K562 (cell line): ENCODE results near the gene ADTRP. TPM values are rescaled to one million over a fixed set of nuclear protein-coding genes. Genes with fewer than 3 reads are reported as not detected.

Experiments used
- GATA2 ChIP-seq: sonication (generic); formaldehyde crosslinking; IDR thresholded peaks from 2 replicates; pipeline ENCODE4 v1.4.0; 2020; ENCODE audit warnings: mild to moderate bottlenecking, missing genetic modification reagents
- GATAD2B ChIP-seq: fragments of 450-650 bp; IDR thresholded peaks from 2 replicates; pipeline ENCODE4 v1.6.1; 2017; ENCODE audit warnings: mild to moderate bottlenecking, borderline replicate concordance
- KDM1A ChIP-seq, 2 experiments: fragments of 450-650 bp; IDR thresholded peaks; 2 replicates each; pipeline ENCODE4 v1.6.1; 2016; ENCODE audit warnings: mild to moderate bottlenecking in 2 of 2
- NFATC3 ChIP-seq: fragments of 450-650 bp; IDR thresholded peaks from 2 replicates; pipeline ENCODE4 v1.6.1; 2017; ENCODE audit warnings: mild to moderate bottlenecking
- RBBP5 ChIP-seq: fragments of 200-600 bp; sonication (generic); IDR thresholded peaks from 2 replicates; pipeline ENCODE4 v1.6.1; 2012; ENCODE audit warnings: borderline replicate concordance, mild to moderate bottlenecking, low read length, control low read depth, inconsistent platforms; ENCODE audit not compliant: insufficient read depth, poor library complexity, severe bottlenecking
- RCOR1 ChIP-seq, 2 experiments: IDR thresholded peaks; 2 replicates each; pipeline ENCODE4 v1.6.1; 2012; ENCODE audit warnings: low read depth in 2 of 2, low read length in 2 of 2, borderline replicate concordance in 1 of 2, improper control_type of control experiment in 1 of 2
- SMARCE1 ChIP-seq: fragments of 450-650 bp; IDR thresholded peaks from 2 replicates; pipeline ENCODE4 v1.7.1; 2016; ENCODE audit warnings: mild to moderate bottlenecking
- SRF ChIP-seq, 2 experiments: fragments of 250-450, 450-650 bp in 1 of 2; sonication (Bioruptor Pico) in 1 of 2; sonication (generic) in 1 of 2; formaldehyde crosslinking; IDR thresholded peaks; 2 replicates each; pipeline versions ENCODE4 v1.5.0 to v1.5.1; 2020 to 2022; ENCODE audit warnings: mild to moderate bottlenecking in 1 of 2, missing genetic modification reagents in 1 of 2
- ZBTB17 ChIP-seq: fragments of 450-650 bp; formaldehyde crosslinking; IDR thresholded peaks from 2 replicates; pipeline ENCODE4 v1.4.0; 2020; ENCODE audit warnings: mild to moderate bottlenecking
- ZKSCAN1 ChIP-seq: fragments of 150-350 bp; IDR thresholded peaks from 2 replicates; pipeline ENCODE4 v1.6.1; 2016; ENCODE audit warnings: low read depth, low read length
- ZNF644 ChIP-seq: fragments of 200-800 bp; sonication (Bioruptor generic); IDR thresholded peaks from 2 replicates; pipeline ENCODE4 v1.6.1; 2016; ENCODE audit warnings: low read depth, missing genetic modification characterization, missing compliant biosample characterization
- polyA plus RNA-seq, 8 experiments: library from polyadenylated mRNA; depleted of rRNA in 4 of 8; stranded (reverse) in 5 of 8; unstranded in 3 of 8; fragments of >200 nt; fragmentation: Nextera tagmentation in 2 of 8; fragmentation: Illumina TruSeq in 1 of 8; extraction: Ambion mirVana in 2 of 8; extraction: Trizol in 1 of 8; gene quantifications; 2 replicates each; pipeline versions ENCODE4 v1.2.1 to v1.2.3, GENCODE V29; 2011 to 2014; ENCODE audit warnings: inconsistent platforms in 1 of 8, missing spikeins in 1 of 8
- total RNA-seq, 7 experiments: library from RNA; depleted of rRNA in 6 of 7; stranded (reverse); fragments of >200 nt in 6 of 7; fragmentation: Illumina TruSeq in 2 of 7; extraction: Trizol in 2 of 7; gene quantifications; 2 replicates each; pipeline versions ENCODE4 v1.2.1 to v1.2.3, GENCODE V29; 2011 to 2021; ENCODE audit warnings: low replicate concordance in 1 of 7
- TF ChIP-seq, protein P1 (sequence below): fragments of 250-450 bp; sonication (Bioruptor Pico); IDR thresholded peaks from 2 replicates; pipeline ENCODE4 v1.4.0; 2020; ENCODE audit warnings: mild to moderate bottlenecking, moderate library complexity, borderline replicate concordance
- TF ChIP-seq, protein P2 (sequence below): sonication (generic); formaldehyde crosslinking; IDR thresholded peaks from 2 replicates; pipeline ENCODE4 v1.8.0; 2022; ENCODE audit warnings: mild to moderate bottlenecking, missing genetic modification reagents
- TF ChIP-seq, protein P3 (sequence below): fragments of 200-800 bp; sonication (Bioruptor generic); IDR thresholded peaks from 2 replicates; pipeline ENCODE4 v1.6.1; 2016; ENCODE audit warnings: missing genetic modification characterization, missing compliant biosample characterization

Gene ADTRP
- total and polyA plus RNA-seq, 9 of the 15 experiments (the other 6 are each of a cell fraction or from before 2014, with no cell fraction given) = 7.4 to 24.0 (median 13.6) TPM

DNA sequence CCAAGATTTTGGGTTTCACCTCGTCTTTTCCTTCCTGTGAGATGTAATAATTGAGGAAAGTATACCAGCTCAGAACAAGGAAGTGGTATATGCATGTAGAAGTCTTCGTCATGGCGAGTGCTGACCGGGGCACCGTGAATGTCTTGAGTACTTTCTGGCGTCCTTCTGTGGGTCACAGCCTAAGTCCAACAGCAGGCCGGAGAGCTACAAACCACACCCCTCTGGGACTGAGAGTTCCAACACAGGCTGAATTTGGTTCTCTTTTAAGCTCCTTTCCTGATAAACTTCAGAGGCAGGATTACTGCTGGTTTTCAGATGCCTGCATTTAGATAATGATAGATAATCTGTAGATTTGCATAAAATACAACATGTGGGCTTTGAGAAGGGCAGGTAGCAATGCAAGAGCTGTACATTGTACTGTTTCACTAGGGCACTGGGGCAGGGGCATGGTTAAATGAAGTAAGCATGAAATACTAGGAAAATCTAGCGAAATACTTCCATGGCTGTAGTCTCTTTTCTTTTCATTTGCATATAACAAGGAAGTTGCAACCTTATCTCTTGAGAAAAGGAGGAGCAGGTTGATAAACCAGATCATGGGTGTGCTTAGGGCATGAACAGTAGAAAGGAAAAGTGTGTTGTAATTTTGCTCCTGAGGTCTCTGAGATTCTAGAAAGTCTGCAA lies at the start of gene ADTRP (continued):
- no peak for TF ChIP-seq ZBTB17
- peak; percentile 29; the same call in 1 of the 2 replicates for TF ChIP-seq GATAD2B
- TF ChIP-seq ZNF644 (tag) = peak; percentile 81
- TF ChIP-seq KDM1A (IDR thresholded peaks at IDR 0.05) = peak in 1 of 2 experiments; percentile 23; a peak in 1 of 4 replicates
- TF ChIP-seq NFATC3 = no peak
- TF ChIP-seq GATA2 = 0 out of 2 replicates have a peak, but pooled peaks have one; percentile 11
- TF ChIP-seq RBBP5 = peak; percentile 72
- TF ChIP-seq, protein P1, sequence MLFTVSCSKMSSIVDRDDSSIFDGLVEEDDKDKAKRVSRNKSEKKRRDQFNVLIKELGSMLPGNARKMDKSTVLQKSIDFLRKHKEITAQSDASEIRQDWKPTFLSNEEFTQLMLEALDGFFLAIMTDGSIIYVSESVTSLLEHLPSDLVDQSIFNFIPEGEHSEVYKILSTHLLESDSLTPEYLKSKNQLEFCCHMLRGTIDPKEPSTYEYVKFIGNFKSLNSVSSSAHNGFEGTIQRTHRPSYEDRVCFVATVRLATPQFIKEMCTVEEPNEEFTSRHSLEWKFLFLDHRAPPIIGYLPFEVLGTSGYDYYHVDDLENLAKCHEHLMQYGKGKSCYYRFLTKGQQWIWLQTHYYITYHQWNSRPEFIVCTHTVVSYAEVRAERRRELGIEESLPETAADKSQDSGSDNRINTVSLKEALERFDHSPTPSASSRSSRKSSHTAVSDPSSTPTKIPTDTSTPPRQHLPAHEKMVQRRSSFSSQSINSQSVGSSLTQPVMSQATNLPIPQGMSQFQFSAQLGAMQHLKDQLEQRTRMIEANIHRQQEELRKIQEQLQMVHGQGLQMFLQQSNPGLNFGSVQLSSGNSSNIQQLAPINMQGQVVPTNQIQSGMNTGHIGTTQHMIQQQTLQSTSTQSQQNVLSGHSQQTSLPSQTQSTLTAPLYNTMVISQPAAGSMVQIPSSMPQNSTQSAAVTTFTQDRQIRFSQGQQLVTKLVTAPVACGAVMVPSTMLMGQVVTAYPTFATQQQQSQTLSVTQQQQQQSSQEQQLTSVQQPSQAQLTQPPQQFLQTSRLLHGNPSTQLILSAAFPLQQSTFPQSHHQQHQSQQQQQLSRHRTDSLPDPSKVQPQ (CRISPR knock-in tag) = no peak
- peak in 1 of 2 experiments; percentile 44; a peak in 2 of 4 replicates for TF ChIP-seq RCOR1 (IDR thresholded peaks at IDR 0.05; ENCODE audit: borderline replicate concordance in 1 of 2, low read depth in 2 of 2, low read length in 2 of 2)
- TF ChIP-seq, protein P2, sequence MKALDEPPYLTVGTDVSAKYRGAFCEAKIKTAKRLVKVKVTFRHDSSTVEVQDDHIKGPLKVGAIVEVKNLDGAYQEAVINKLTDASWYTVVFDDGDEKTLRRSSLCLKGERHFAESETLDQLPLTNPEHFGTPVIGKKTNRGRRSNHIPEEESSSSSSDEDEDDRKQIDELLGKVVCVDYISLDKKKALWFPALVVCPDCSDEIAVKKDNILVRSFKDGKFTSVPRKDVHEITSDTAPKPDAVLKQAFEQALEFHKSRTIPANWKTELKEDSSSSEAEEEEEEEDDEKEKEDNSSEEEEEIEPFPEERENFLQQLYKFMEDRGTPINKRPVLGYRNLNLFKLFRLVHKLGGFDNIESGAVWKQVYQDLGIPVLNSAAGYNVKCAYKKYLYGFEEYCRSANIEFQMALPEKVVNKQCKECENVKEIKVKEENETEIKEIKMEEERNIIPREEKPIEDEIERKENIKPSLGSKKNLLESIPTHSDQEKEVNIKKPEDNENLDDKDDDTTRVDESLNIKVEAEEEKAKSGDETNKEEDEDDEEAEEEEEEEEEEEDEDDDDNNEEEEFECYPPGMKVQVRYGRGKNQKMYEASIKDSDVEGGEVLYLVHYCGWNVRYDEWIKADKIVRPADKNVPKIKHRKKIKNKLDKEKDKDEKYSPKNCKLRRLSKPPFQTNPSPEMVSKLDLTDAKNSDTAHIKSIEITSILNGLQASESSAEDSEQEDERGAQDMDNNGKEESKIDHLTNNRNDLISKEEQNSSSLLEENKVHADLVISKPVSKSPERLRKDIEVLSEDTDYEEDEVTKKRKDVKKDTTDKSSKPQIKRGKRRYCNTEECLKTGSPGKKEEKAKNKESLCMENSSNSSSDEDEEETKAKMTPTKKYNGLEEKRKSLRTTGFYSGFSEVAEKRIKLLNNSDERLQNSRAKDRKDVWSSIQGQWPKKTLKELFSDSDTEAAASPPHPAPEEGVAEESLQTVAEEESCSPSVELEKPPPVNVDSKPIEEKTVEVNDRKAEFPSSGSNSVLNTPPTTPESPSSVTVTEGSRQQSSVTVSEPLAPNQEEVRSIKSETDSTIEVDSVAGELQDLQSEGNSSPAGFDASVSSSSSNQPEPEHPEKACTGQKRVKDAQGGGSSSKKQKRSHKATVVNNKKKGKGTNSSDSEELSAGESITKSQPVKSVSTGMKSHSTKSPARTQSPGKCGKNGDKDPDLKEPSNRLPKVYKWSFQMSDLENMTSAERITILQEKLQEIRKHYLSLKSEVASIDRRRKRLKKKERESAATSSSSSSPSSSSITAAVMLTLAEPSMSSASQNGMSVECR (CRISPR knock-in tag) = no peak
- peak; percentile 73; the same call in 1 of the 2 replicates for TF ChIP-seq SMARCE1
- peak in 1 of 2 experiments; percentile 50; a peak in 1 of 4 replicates for TF ChIP-seq SRF (CRISPR knock-in tag; IDR thresholded peaks at IDR 0.05)
- TF ChIP-seq, protein P3, sequence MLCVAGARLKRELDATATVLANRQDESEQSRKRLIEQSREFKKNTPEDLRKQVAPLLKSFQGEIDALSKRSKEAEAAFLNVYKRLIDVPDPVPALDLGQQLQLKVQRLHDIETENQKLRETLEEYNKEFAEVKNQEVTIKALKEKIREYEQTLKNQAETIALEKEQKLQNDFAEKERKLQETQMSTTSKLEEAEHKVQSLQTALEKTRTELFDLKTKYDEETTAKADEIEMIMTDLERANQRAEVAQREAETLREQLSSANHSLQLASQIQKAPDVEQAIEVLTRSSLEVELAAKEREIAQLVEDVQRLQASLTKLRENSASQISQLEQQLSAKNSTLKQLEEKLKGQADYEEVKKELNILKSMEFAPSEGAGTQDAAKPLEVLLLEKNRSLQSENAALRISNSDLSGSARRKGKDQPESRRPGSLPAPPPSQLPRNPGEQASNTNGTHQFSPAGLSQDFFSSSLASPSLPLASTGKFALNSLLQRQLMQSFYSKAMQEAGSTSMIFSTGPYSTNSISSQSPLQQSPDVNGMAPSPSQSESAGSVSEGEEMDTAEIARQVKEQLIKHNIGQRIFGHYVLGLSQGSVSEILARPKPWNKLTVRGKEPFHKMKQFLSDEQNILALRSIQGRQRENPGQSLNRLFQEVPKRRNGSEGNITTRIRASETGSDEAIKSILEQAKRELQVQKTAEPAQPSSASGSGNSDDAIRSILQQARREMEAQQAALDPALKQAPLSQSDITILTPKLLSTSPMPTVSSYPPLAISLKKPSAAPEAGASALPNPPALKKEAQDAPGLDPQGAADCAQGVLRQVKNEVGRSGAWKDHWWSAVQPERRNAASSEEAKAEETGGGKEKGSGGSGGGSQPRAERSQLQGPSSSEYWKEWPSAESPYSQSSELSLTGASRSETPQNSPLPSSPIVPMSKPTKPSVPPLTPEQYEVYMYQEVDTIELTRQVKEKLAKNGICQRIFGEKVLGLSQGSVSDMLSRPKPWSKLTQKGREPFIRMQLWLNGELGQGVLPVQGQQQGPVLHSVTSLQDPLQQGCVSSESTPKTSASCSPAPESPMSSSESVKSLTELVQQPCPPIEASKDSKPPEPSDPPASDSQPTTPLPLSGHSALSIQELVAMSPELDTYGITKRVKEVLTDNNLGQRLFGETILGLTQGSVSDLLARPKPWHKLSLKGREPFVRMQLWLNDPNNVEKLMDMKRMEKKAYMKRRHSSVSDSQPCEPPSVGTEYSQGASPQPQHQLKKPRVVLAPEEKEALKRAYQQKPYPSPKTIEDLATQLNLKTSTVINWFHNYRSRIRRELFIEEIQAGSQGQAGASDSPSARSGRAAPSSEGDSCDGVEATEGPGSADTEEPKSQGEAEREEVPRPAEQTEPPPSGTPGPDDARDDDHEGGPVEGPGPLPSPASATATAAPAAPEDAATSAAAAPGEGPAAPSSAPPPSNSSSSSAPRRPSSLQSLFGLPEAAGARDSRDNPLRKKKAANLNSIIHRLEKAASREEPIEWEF (CRISPR knock-in tag) = peak; percentile 19; the same call in 1 of the 2 replicates
- peak; percentile 13; the same call in 1 of the 2 replicates for TF ChIP-seq ZKSCAN1
